ENCODE results near the gene SELENOO.

GRCh38 chr22:50264946-50265669 lies 64.3 kb downstream of the SELENOO start:
- TF ChIP-seq CTCF (IDR thresholded peaks at IDR 0.05) (no peak), POLR2A (IDR thresholded peaks at IDR 0.05) (no peak)

Data from right lobe of liver (tissue), 4 donors.